CD4-positive, alpha-beta T cell treated with Interleukin-4 for 1 hour (primary cell): Measurements from ENCODE around the gene CPSF7.

ENCODE experiments used
- DNase-seq, 2 donors: peaks; one replicate each; pipeline ENCODE4 v3.0.0-alpha.2; 2020 to 2022

The CPSF7 gene

GRCh38 chr11:61378713-61379313 is 51.0 kb downstream of the CPSF7 start:
- DNase-seq = no peak

- no peak for DNase-seq
Observed at GRCh38 chr11:61377461-61378160, 52.2 kb downstream of the CPSF7 start.

GRCh38 chr11:61375761-61376108 is 54.0 kb downstream of the CPSF7 start:
- DNase-seq = no peak

GRCh38 chr11:61372659-61373420 is 56.9 kb downstream of the CPSF7 start:
- no peak for DNase-seq

GRCh38 chr11:61370349-61371005 is 59.3 kb downstream of the CPSF7 start:
- no peak for DNase-seq

DNA sequence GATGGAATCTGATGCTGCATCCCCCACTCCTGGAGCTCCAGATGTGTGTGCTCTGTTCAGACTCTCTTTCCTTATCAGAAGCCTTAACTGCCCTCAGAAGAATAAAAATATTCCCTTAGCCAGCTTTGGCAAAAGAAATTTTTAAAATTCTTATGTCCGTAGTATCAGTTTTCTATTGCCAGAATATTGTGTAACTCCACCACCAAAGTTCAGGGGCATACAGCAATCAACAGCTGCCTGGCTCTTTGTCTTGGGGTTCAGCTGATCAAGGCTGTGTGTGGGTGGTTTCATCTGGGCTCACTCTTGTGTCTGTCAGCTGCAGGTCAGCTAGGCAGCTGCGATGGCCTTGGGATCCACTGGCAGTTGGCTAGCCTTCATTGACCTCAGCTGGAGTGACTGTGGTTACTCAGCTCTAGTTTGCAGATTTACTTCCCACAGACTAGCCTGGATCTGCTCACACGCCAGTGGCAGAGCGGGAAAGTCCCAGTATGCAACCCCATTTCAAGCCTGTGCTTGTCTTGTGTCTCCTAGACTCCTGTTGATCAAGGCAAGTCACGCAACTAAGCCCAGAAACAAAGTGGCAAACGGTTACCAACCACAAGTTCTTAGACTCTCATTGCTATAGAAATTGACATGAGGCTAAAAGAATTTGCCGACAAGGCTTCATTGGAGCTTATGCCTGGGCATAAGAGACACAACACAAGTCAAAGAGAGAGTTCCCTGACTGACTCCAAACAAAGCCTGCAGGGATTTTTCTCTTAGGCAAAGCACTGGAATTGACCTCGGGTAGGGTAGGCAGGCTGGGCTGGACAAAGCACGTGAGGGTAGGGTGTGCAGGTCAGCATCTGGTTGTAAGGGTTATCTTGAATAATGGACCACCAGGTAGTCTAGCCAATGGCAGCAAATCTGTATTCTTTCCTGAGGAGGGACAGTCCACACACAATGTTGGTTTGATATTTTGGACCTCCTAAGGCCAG is 60.1 kb downstream of the CPSF7 start:
- no peak for DNase-seq

GRCh38 chr11:61368646-61369045 is 61.1 kb downstream of the CPSF7 start:
- DNase-seq = no peak

- no peak for DNase-seq
Observed at GRCh38 chr11:61367406-61367805, 62.4 kb downstream of the CPSF7 start.

DNA sequence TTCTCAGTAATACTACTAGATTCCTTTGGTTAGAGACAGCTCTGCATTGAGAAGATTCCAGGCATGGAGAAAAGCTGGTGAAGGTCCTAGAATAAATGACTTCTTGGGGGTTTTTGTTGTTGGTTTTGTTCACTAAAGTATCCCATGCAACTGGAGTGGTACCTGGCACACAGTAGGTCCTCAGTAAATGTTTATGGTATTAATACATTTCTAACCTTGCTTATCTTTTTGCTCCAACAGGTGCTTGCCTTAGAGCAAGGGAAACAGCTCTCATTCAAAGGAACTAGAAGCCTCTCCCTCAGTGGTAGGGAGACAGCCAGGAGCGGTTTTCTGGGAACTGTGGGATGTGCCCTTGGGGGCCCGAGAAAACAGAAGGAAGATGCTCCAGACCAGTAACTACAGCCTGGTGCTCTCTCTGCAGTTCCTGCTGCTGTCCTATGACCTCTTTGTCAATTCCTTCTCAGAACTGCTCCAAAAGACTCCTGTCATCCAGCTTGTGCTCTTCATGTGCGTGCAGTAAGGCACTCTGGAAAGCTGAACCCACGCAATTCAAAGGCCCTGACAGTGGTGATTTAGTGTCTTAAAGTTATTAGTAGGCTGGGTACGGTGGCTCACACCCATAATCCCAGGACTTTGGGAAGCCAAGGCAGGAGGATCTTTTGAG is 65.6 kb downstream of the CPSF7 start:
- DNase-seq = no peak

- peak in 1 of 2 donors; percentile 27 for DNase-seq
Observed at GRCh38 chr11:61362542-61362875, 67.3 kb downstream of the CPSF7 start.

GRCh38 chr11:61361741-61362541 is 67.8 kb downstream of the CPSF7 start, which contains the start of the genes CYB561A3 and TMEM138:
CYB561A3 (minus strand) TSS chr11:61361882; CDS start chr11:61356713, 5,169 bp downstream.
TMEM138 (plus strand) TSS chr11:61362374; CDS start chr11:61364391, 2,017 bp downstream.
- DNase-seq = peak; percentile 89 to 91

DNA sequence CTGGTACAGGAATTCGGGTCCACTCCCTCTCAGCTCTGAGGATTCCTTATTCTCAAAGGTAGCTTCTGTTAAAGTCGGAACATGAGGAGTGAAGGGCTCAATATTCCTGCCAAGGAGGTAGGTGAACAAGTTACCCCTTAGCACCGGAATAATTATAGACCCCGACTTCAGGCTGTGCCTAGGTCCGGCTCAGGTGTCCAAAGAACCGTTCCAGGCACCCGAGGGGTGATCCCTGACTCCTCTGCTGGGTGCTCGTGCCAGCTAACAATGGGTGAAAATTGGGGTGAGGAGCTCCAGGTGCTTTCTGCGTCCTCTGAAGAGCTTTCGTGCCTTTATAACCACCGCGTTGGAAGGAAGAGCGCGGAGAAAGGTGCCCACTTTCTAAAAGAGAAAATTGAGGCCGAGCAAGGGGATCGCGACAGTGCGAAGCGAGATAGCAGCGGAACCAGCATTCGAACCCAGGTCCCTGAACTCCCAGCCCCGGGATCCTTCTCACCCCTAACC is 68.5 kb downstream of the CPSF7 start:
- no peak for DNase-seq

DNA sequence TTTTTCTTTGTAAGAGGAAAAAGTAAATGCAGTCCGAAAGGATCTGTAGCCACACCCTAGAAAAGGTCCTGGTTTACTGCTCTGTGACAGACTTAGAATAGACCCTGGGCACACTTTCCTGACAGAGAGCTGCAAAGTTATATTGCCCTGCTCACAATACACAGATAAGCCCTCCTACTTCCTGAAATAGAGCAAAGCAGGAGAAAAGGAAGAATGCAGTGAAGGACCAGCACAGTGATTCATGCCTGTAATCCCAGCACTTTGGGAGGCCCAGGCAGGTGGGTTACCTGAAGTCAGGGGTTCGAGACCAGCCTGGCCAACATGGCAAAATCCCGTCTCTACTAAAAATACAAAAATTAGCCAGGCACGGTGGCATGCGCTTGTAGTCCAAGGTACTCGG is 70.3 kb downstream of the CPSF7 start:
- DNase-seq = no peak

DNA sequence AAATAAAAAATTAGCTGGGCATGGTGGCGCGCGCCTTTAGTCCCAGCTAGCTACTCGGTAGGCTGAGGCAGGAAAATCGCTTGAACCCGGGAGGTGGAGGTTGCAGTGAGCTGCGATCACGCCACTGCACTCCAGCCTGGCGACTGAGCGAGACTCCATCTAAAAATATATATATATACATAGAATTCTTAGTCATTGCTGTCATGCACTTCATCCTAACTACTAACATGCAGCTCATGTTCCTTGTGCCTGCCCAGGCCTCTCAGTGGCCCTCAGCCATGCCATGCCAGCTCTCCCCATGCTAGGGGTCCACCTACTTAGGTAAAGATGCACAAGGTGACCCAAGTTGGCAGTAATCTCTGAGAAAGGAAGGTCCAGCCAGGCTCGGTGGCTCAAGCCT is 71.2 kb downstream of the CPSF7 start:
- DNase-seq = no peak

DNA sequence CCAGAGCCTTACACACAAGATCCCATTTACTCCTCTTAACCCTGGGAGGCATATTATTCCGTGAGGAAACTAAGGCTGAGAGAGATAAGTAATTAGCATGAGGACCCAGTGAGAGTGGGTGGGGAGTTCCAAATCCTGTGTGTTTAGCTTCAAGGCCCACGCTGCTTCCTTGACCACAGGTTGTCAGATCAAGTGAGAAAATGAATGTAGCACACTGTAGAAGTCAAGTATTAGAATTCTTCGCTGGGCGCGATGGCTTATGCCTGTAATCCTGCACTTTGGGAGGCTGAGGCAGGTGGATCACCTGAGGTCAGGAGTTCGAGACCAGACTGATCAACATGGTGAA is 71.9 kb downstream of the CPSF7 start:
- no peak for DNase-seq

DNA sequence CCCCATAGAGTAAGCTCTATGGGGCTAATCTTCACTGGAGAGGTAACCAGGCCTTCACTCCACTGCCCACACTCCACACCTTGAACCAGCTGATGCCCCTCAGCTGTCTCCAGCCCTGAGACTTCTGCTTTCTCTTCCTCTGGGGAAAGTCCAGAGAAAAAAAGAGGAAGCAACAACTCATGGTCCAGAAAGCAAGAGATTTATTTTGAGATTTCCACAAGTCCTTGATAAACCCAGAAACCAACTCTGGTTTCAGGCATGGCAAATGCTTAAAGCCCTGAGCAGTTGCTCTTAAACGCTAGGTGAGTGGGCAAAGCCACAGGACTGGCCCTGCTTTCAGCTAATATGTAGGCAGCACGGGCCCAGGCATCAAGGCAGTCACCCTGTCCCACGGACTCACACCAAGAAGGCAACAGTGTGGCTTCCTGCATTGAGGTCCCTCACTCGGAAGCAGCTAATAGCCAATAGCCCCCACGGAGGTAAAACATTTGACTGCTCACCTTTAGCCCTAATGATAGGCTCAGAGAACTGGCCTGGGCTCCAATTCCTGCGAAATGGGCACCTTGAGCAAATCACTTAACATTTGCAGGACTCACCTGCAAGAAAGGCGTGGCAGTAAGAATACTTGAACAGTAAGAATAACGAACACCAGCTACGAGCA is 72.4 kb downstream of the CPSF7 start:
- peak; percentile 7 to 79 for DNase-seq

GRCh38 chr11:61356706-61357105 is 73.1 kb downstream of the CPSF7 start:
- DNase-seq = peak in 1 of 2 donors; percentile 35

- DNase-seq = no peak
Observed at GRCh38 chr11:61354208-61354607, 75.6 kb downstream of the CPSF7 start.

DNA sequence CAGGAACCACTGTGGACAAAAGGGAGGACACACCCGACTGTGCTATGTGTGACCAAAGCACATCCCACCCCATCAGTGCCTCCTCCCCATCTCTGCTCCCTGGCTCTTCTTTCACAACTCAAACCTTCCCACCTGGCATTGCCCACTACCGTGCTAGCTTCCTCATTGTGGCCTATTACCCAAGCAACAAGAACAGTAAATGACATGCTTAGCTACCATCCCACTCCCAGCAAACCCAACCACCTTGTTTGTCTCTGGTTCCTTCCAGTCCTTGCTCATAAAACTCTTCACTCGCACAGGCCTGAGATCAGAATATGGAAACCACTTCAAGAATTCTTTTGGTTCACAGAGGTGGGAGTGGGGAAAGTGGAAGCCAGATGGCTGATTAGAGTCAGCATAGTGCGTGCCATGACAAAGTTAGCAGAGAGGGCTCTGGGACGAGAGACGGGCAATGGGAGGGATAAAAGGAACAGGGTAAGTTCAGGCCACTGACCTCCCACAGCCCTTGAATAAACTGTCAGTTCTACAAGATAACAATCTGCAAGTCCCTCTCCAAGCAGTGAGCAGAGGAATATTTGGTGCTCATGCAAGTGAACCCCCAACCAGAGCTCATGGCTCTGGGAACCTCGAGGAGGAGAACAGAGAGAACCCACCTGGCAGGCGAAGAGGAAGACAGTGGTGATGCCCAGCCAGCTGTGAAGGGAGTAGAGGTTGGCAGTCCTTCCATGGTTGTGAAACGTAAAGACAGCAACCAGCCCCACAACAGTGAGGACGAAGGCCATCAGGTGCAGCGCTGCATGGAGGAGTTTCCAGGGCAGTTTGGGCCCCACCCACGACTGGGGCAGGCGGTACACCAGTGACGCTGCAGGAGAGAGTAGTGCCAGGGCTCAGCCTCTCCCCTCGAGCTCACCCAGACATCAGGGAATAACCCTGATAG is 76.4 kb downstream of the CPSF7 start:
- no peak for DNase-seq
